ENCODE measurements around the gene MRO.
"Not testable (repeated sequence)": the region's sequence is repeated elsewhere in the genome, so short reads cannot be mapped to it uniquely, and the experiment has no call there.

The MRO gene

GRCh38 chr18:50833496-50833895 lies 13.7 kb upstream of the MRO start:
- DNase-seq (ENCODE audit: low read depth in 2 of 2) = not testable (repeated sequence)

- DNase-seq (ENCODE audit: low read depth in 2 of 2) = no peak
Measured at GRCh38 chr18:50832754-50833153, 12.9 kb upstream of the MRO start.

GRCh38 chr18:50830544-50830943 lies 10.7 kb upstream of the MRO start:
- no peak for DNase-seq (ENCODE audit: low read depth in 2 of 2)

GRCh38 chr18:50829644-50830043 lies 9.8 kb upstream of the MRO start:
- no peak for DNase-seq (ENCODE audit: low read depth in 2 of 2)

- no peak for DNase-seq (ENCODE audit: low read depth in 2 of 2)
Measured at GRCh38 chr18:50826027-50826426, 6.2 kb upstream of the MRO start.

GRCh38 chr18:50825621-50826020 lies 5.8 kb upstream of the MRO start:
- no peak for DNase-seq (ENCODE audit: low read depth in 2 of 2)

- DNase-seq (ENCODE audit: low read depth in 2 of 2) = no peak
Measured at GRCh38 chr18:50822756-50823155, 2.9 kb upstream of the MRO start.

- DNase-seq (ENCODE audit: low read depth in 2 of 2) = no peak
Measured at GRCh38 chr18:50820901-50821520, 1.2 kb upstream of the MRO start.

GRCh38 chr18:50819027-50819727 lies 639 bp downstream of the MRO start:
- no peak for DNase-seq (ENCODE audit: low read depth in 2 of 2)

- no peak for DNase-seq (ENCODE audit: low read depth in 2 of 2)
Measured at GRCh38 chr18:50816419-50817166, 3.2 kb downstream of the MRO start.

GRCh38 chr18:50814395-50814794 lies 5.4 kb downstream of the MRO start:
- no peak for DNase-seq (ENCODE audit: low read depth in 2 of 2)

GRCh38 chr18:50813353-50813752 lies 6.5 kb downstream of the MRO start:
- DNase-seq (ENCODE audit: low read depth in 2 of 2) = no peak

- no peak for DNase-seq (ENCODE audit: low read depth in 2 of 2)
Measured at GRCh38 chr18:50812834-50813233, 7.0 kb downstream of the MRO start.

- no peak for DNase-seq (ENCODE audit: low read depth in 2 of 2)
Measured at GRCh38 chr18:50807176-50807575, 12.6 kb downstream of the MRO start.

GRCh38 chr18:50806208-50806616 lies 13.6 kb downstream of the MRO start:
- no peak for DNase-seq (ENCODE audit: low read depth in 2 of 2)

GRCh38 chr18:50805732-50806131 lies 14.1 kb downstream of the MRO start:
- peak in 1 of 2 donors; percentile 11 for DNase-seq (ENCODE audit: low read depth in 2 of 2)

- DNase-seq (ENCODE audit: low read depth in 2 of 2) = no peak
Measured at GRCh38 chr18:50803592-50803991, 16.2 kb downstream of the MRO start.

GRCh38 chr18:50802141-50802540 lies 17.7 kb downstream of the MRO start:
- no peak for DNase-seq (ENCODE audit: low read depth in 2 of 2)

GRCh38 chr18:50797142-50797541 lies 22.7 kb downstream of the MRO start:
- DNase-seq (ENCODE audit: low read depth in 2 of 2) = no peak

GRCh38 chr18:50796495-50796894 lies 23.3 kb downstream of the MRO start:
- no peak for DNase-seq (ENCODE audit: low read depth in 2 of 2)

GRCh38 chr18:50793641-50794565 lies 25.9 kb downstream of the MRO start:
- no peak for DNase-seq (ENCODE audit: low read depth in 2 of 2)

GRCh38 chr18:50792885-50793284 lies 26.9 kb downstream of the MRO start:
- no peak for DNase-seq (ENCODE audit: low read depth in 2 of 2)

All from stimulated activated CD8-positive, alpha-beta memory T cell treated with anti-CD3 and anti-CD28 coated beads, Interleukin-15, amount 100 ng/mL, for 48 hours (primary cell).